ENCODE data around the gene CRB3.

DNA sequence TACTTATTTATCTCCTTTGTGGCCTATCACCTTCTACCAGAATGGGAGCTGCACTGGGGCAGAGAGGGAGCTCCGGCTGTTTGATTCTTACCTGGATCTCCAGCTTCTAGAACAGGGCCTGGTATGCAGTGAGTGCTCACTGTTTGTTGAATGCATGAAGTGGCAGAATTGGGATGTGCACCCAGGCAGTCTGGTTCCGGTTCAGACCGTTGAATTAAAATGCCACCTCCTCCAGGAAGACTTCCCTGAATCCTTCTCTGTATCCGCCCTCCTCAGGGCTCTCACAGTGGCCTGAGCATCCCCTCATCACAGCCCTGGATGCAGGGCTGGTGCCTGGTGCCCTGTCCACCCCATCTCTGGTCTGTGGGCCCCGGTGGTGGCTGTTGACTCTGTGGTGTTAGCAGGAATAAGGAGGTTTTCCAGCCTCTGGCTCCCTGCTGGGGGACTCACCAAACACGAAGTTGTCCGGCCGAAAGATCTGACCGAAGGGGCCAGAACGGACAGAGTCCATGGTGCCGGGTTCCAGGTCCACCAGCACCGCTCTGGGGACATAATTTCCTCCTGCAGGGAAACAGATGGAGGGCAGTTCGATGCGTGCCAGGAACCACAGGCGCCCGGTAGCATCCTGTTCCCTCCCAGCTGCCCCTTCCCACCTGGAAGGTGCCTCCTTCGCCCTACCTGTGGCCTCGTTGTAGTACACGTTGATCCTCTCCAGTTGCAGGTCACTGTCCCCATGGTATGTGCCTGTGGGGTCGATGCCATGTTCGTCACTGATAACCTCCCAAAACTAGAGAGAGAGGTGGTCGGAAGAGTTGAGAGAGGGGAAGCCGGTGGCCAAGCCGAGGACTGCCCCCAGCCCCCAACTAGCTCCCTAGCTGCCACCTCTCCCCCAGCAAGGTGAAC lies 37.0 kb downstream of the CRB3 start:
- TF ChIP-seq, protein P1, sequence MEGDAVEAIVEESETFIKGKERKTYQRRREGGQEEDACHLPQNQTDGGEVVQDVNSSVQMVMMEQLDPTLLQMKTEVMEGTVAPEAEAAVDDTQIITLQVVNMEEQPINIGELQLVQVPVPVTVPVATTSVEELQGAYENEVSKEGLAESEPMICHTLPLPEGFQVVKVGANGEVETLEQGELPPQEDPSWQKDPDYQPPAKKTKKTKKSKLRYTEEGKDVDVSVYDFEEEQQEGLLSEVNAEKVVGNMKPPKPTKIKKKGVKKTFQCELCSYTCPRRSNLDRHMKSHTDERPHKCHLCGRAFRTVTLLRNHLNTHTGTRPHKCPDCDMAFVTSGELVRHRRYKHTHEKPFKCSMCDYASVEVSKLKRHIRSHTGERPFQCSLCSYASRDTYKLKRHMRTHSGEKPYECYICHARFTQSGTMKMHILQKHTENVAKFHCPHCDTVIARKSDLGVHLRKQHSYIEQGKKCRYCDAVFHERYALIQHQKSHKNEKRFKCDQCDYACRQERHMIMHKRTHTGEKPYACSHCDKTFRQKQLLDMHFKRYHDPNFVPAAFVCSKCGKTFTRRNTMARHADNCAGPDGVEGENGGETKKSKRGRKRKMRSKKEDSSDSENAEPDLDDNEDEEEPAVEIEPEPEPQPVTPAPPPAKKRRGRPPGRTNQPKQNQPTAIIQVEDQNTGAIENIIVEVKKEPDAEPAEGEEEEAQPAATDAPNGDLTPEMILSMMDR (IDR thresholded peaks at IDR 0.05 in 4 of 5, conservative IDR thresholded peaks at IDR 0.05 in 1 of 5): no peak
- no peak for TF ChIP-seq POLR2A (IDR thresholded peaks at IDR 0.05)
